ENCODE data around the gene SUPT20HL2. TPM values are rescaled to one million over a fixed set of nuclear protein-coding genes. Genes with fewer than 3 reads are reported as not detected.

Gene SUPT20HL2
- total and polyA plus RNA-seq, 2 donors (not counting 3 experiments of a cell fraction or from before 2014, with no cell fraction given): not detected

- intact Hi-C loops (cut with micrococcal nuclease) (no loop called here), dilution Hi-C loops (cut with MboI; ENCODE audit: extremely low pct_ligation_motif_present, low sequenced_read_pairs) (no loop called here)
- ChIA-PET POLR2A (no interaction called here), CTCF (no interaction called here)
- Histone ChIP-seq H3K9ac (replicated peaks; ENCODE audit: extremely low read depth, insufficient read depth, low read length) (no peak overlapping the region), H3K79me2 (ENCODE audit: control insufficient read depth, insufficient read depth, low read length) (no peaks in the 10 kb centered on the region), H3K27me3 (ENCODE audit: control insufficient read depth in 2 of 2, insufficient read depth in 2 of 2, low read length in 2 of 2) (no peaks in the 10 kb centered on the region), H3K4me1 (ENCODE audit: control insufficient read depth, extremely low read depth, insufficient read depth, low read length) (no peaks in the 10 kb centered on the region), H4K20me1 (replicated peaks; ENCODE audit: control insufficient read depth, extremely low read depth, insufficient read depth, low read length) (no peaks in the 10 kb centered on the region), H3K27ac (ENCODE audit: insufficient read depth, low read depth, low read length) (no peak overlapping the region), H2AFZ (ENCODE audit: low read depth, low read length) (no peak overlapping the region), H3K36me3 (ENCODE audit: control insufficient read depth in 2 of 2, extremely low read depth in 1 of 2, insufficient read depth in 2 of 2, low read length in 2 of 2) (no peaks in the 10 kb centered on the region), H3K4me2 (ENCODE audit: insufficient read depth, low read length) (no peak overlapping the region), H3K4me3 (replicated peaks in 1 of 3; ENCODE audit: insufficient read depth in 1 of 3, low read depth in 1 of 3, low read length in 3 of 3) (no peak overlapping the region), H3K9me3 (replicated peaks; ENCODE audit: control insufficient read depth, insufficient read depth, low read length) (no peaks in the 10 kb centered on the region), H3K9me1 (replicated peaks; ENCODE audit: control insufficient read depth, extremely low read depth, insufficient read depth, low read length) (no peaks in the 10 kb centered on the region)
- peak; percentile 49 for FAIRE-seq
- TF ChIP-seq JUN (IDR thresholded peaks at IDR 0.05; ENCODE audit: borderline replicate concordance, insufficient read depth, insufficient read length, low read depth) (no peak), POLR2AphosphoS5 (IDR thresholded peaks at IDR 0.05; ENCODE audit: insufficient read depth, low read depth, low read length) (no peak), POLR2A (IDR thresholded peaks at IDR 0.05; ENCODE audit: low read depth, low read length) (no peak), FOS (IDR thresholded peaks at IDR 0.05; ENCODE audit: borderline replicate concordance, insufficient read depth, low read length) (no peak), MYC (IDR thresholded peaks at IDR 0.05; ENCODE audit: low read depth, low read length) (no peak), EZH2 (IDR thresholded peaks at IDR 0.05; ENCODE audit: borderline replicate concordance, low read depth, low read length, severe bottlenecking) (no peak)
- TF ChIP-seq, protein P1, sequence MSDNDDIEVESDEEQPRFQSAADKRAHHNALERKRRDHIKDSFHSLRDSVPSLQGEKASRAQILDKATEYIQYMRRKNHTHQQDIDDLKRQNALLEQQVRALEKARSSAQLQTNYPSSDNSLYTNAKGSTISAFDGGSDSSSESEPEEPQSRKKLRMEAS (IDR thresholded peaks at IDR 0.05; ENCODE audit: insufficient read depth, insufficient read length): no peak
- DNase-seq (ENCODE audit: low read depth, low spot score): no peak
- BruUV-seq (replicated peaks): no TSS peak
Measured at GRCh38 chrX:24266996-24267395, 46.9 kb downstream of the SUPT20HL2 start.

DNA sequence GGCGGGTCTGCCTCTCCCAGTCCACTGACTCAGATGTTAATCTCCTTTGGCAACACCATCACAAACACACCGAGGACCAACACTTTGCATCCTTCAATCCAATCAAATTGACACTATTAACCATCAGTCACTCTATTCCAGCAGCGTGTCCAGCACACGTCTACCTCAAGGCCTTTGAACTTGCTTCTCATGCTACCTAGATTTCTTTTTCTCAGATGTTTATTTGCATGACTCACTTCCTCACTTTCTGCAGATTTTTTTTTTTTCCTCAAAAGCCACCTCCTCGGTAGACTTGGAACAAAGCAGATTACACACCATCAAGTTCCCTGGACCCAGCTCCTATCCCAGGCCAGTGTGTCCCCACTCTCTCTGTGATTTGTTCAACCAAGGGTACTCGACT lies 49.5 kb downstream of the SUPT20HL2 start:
- H2AFZ ChIP-seq (ENCODE audit: low read depth, low read length): no peak overlapping the region
- no peak overlapping the region for H3K4me3 ChIP-seq (replicated peaks in 1 of 3; ENCODE audit: insufficient read depth in 1 of 3, low read depth in 1 of 3, low read length in 3 of 3)
- no peak overlapping the region for H3K9ac ChIP-seq (replicated peaks; ENCODE audit: extremely low read depth, insufficient read depth, low read length)
- no peaks in the 10 kb centered on the region for H3K9me3 ChIP-seq (replicated peaks; ENCODE audit: control insufficient read depth, insufficient read depth, low read length)
- no peaks in the 10 kb centered on the region for H3K79me2 ChIP-seq (ENCODE audit: control insufficient read depth, insufficient read depth, low read length)
- H3K4me1 ChIP-seq (ENCODE audit: control insufficient read depth, extremely low read depth, insufficient read depth, low read length): peaks cover 4% of the 10 kb centered on the region
- H3K4me2 ChIP-seq (ENCODE audit: insufficient read depth, low read length): no peak overlapping the region
- dilution Hi-C loops (cut with MboI; ENCODE audit: extremely low pct_ligation_motif_present, low sequenced_read_pairs): no loop called here
- no TSS peak for BruUV-seq (replicated peaks)
- TF ChIP-seq FOS (IDR thresholded peaks at IDR 0.05; ENCODE audit: borderline replicate concordance, insufficient read depth, low read length): peak; percentile 16
- TF ChIP-seq EZH2 (IDR thresholded peaks at IDR 0.05; ENCODE audit: borderline replicate concordance, low read depth, low read length, severe bottlenecking): no peak
- no peaks in the 10 kb centered on the region for H3K27me3 ChIP-seq (ENCODE audit: control insufficient read depth in 2 of 2, insufficient read depth in 2 of 2, low read length in 2 of 2)
- H4K20me1 ChIP-seq (replicated peaks; ENCODE audit: control insufficient read depth, extremely low read depth, insufficient read depth, low read length): no peaks in the 10 kb centered on the region
- CTCF ChIA-PET: no interaction called here
- FAIRE-seq (peak; percentile 77), DNase-seq (ENCODE audit: low read depth, low spot score) (no peak)
- no peak overlapping the region for H3K27ac ChIP-seq (ENCODE audit: insufficient read depth, low read depth, low read length)
- POLR2A ChIA-PET: no interaction called here
- no peaks in the 10 kb centered on the region for H3K36me3 ChIP-seq (ENCODE audit: control insufficient read depth in 2 of 2, extremely low read depth in 1 of 2, insufficient read depth in 2 of 2, low read length in 2 of 2)
- intact Hi-C loops (cut with micrococcal nuclease): no loop called here
- H3K9me1 ChIP-seq (replicated peaks; ENCODE audit: control insufficient read depth, extremely low read depth, insufficient read depth, low read length): no peaks in the 10 kb centered on the region
